Measurements from ENCODE around the gene HPSE2. TPM values are rescaled to one million over a fixed set of nuclear protein-coding genes. Genes with fewer than 3 reads are reported as not detected.
"Not testable (repeated sequence)": the region's sequence is repeated elsewhere in the genome, so short reads cannot be mapped to it uniquely, and the experiment has no call there.

HPSE2 gene
- polyA plus RNA-seq, 1 experiment, result not detected

- DNase-seq (ENCODE audit: low read depth), result no peak
- CTCF ChIA-PET, result no interaction called here
- no peak overlapping the region for H3K4me3 ChIP-seq (ENCODE audit: low read depth, low read length)
- no peaks in the 10 kb centered on the region for H3K36me3 ChIP-seq (ENCODE audit: control insufficient read depth, insufficient read depth, low read length)
- POLR2A ChIA-PET, result no interaction called here
- H3K27me3 ChIP-seq (ENCODE audit: control insufficient read depth, insufficient read depth, low read length), result no peaks in the 10 kb centered on the region
- TF ChIP-seq CTCF (IDR thresholded peaks at IDR 0.05; ENCODE audit: insufficient read depth, low read depth, low read length), result no peak
Measured at GRCh38 chr10:98994030-98994429, 241.6 kb downstream of the HPSE2 start.

GRCh38 chr10:98983751-98984150 lies 251.9 kb downstream of the HPSE2 start:
- H3K27me3 ChIP-seq (ENCODE audit: control insufficient read depth, insufficient read depth, low read length); CTCF ChIA-PET; H3K36me3 ChIP-seq (ENCODE audit: control insufficient read depth, insufficient read depth, low read length); DNase-seq (ENCODE audit: low read depth); H3K4me3 ChIP-seq (ENCODE audit: low read depth, low read length); POLR2A ChIA-PET: not testable (repeated sequence)

GRCh38 chr10:98980353-98980752 lies 255.3 kb downstream of the HPSE2 start:
- ChIA-PET CTCF (interaction anchor here (0.6 kb wide), 1 partner anchor 68 kb away, joined by 3 read pairs; no protein-coding TSS in a partner anchor), POLR2A (no interaction called here)
- no peak for DNase-seq (ENCODE audit: low read depth)
- Histone ChIP-seq H3K27me3 (ENCODE audit: control insufficient read depth, insufficient read depth, low read length) (no peaks in the 10 kb centered on the region), H3K36me3 (ENCODE audit: control insufficient read depth, insufficient read depth, low read length) (no peaks in the 10 kb centered on the region), H3K4me3 (ENCODE audit: low read depth, low read length) (no peak overlapping the region)
- no peak for TF ChIP-seq CTCF (IDR thresholded peaks at IDR 0.05; ENCODE audit: insufficient read depth, low read depth, low read length)

- no peak for TF ChIP-seq CTCF (IDR thresholded peaks at IDR 0.05; ENCODE audit: insufficient read depth, low read depth, low read length)
- POLR2A ChIA-PET, result no interaction called here
- H3K4me3 ChIP-seq (ENCODE audit: low read depth, low read length), result no peak overlapping the region
- no peaks in the 10 kb centered on the region for H3K36me3 ChIP-seq (ENCODE audit: control insufficient read depth, insufficient read depth, low read length)
- CTCF ChIA-PET, result interaction anchor here (0.9 kb wide), 1 partner anchor 30 kb away, joined by 3 read pairs; no protein-coding TSS in a partner anchor
- no peak for DNase-seq (ENCODE audit: low read depth)
- no peaks in the 10 kb centered on the region for H3K27me3 ChIP-seq (ENCODE audit: control insufficient read depth, insufficient read depth, low read length)
Measured at GRCh38 chr10:98971464-98971863, 264.2 kb downstream of the HPSE2 start.

DNA sequence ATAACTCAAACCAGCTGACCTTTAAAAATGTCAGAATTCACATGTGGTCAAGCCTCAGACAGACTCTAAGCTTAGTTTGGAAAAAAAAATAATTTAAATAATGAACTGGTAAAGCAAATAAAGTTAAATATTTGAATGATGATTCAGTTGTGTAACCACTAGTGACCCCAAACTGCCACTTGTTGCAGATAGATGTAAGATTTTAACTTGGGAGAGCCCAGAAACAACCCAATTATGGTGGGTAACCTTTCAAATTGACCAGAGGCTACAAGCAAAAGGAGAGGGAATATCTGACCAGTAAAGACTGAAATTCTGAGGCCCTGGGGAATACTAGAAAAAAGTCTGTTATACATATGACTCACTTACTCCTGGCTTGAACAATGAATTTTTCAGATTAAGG lies 268.1 kb downstream of the HPSE2 start:
- no peak for DNase-seq (ENCODE audit: low read depth)
- CTCF ChIA-PET, result no interaction called here
- TF ChIP-seq CTCF (IDR thresholded peaks at IDR 0.05; ENCODE audit: insufficient read depth, low read depth, low read length), result no peak
- POLR2A ChIA-PET, result no interaction called here
- no peak overlapping the region for H3K4me3 ChIP-seq (ENCODE audit: low read depth, low read length)
- H3K36me3 ChIP-seq (ENCODE audit: control insufficient read depth, insufficient read depth, low read length), result no peaks in the 10 kb centered on the region
- H3K27me3 ChIP-seq (ENCODE audit: control insufficient read depth, insufficient read depth, low read length), result no peaks in the 10 kb centered on the region

DNA sequence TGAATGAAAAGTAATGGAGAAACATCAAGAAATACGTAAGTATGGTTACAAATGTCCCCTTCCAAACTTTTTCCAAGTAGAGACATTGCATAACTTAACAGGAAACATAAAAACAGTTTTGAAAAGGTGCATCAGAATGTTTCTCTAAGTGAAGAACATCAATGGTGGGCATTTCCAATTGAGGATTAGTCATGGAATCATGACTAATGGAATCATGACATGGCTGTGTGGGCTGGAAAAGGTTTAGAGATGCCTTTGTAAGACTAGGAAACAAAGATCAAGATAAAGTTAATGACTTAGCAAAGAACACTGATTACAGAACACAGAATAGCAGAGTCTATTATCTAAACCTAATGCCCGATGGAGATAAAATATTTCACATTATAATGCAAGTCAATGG lies 272.0 kb downstream of the HPSE2 start:
- Histone ChIP-seq H3K4me3 (ENCODE audit: low read depth, low read length) (no peak overlapping the region), H3K36me3 (ENCODE audit: control insufficient read depth, insufficient read depth, low read length) (no peaks in the 10 kb centered on the region), H3K27me3 (ENCODE audit: control insufficient read depth, insufficient read depth, low read length) (no peaks in the 10 kb centered on the region)
- no peak for TF ChIP-seq CTCF (IDR thresholded peaks at IDR 0.05; ENCODE audit: insufficient read depth, low read depth, low read length)
- no peak for DNase-seq (ENCODE audit: low read depth)
- CTCF ChIA-PET, result no interaction called here
- POLR2A ChIA-PET, result no interaction called here

All from BJ (cell line).